OCI-LY7 (cell line): Measurements from ENCODE around the gene PLEKHJ1. TPM values are rescaled to one million over a fixed set of nuclear protein-coding genes. Genes with fewer than 3 reads are reported as not detected.

Experiments used
- BruUV-seq: library from RNA; stranded (reverse); fragments of 400-500 nt; replicated peaks from 2 replicates; lab custom pipeline; 2021; lab: Mats Ljungman, UMichigan
- CTCF ChIA-PET: fragments of 300-600 bp; sonication (Branson Sonifier 250); formaldehyde crosslinking; loops from one replicate; lab custom pipeline; 2022; ENCODE audit warnings: antibody characterized with exemption; ENCODE audit not compliant: unreplicated experiment; lab: Charles Lee
- POLR2A ChIA-PET: fragments of 300-600 bp; sonication (Branson Sonifier 250); formaldehyde crosslinking; loops from one replicate; lab custom pipeline; 2022; ENCODE audit warnings: antibody characterized with exemption; lab: Charles Lee
- DNase-seq: peaks from one replicate; pipeline ENCODE4 v3.0.0-alpha.2; 2015; ENCODE audit warnings: low spot score
- H2AFZ ChIP-seq: fragments of 200-600 bp; sonication (generic), shearing (Covaris generic); 2 replicates; pipeline ENCODE4 v1.6.1; 2014; ENCODE audit warnings: mild to moderate bottlenecking, antibody characterized with exemption, low read length, moderate library complexity
- H3K27ac ChIP-seq: fragments of 200-600 bp; sonication (generic); 2 replicates; pipeline ENCODE4 v1.5.1; 2014; ENCODE audit warnings: mixed run types, low read depth, mild to moderate bottlenecking, moderate library complexity, low read length, inconsistent platforms; ENCODE audit not compliant: poor library complexity, severe bottlenecking
- H3K36me3 ChIP-seq: fragments of 200-600 bp; sonication (generic); 2 replicates; pipeline ENCODE4 v1.6.1; 2014; ENCODE audit warnings: mild to moderate bottlenecking, antibody characterized with exemption, low read length, moderate library complexity, mixed read lengths; ENCODE audit not compliant: insufficient read depth
- H3K4me1 ChIP-seq: fragments of 200-600 bp; sonication (generic); 2 replicates; pipeline ENCODE4 v1.5.1; 2014; ENCODE audit warnings: mild to moderate bottlenecking, low read length; ENCODE audit not compliant: insufficient read depth, poor library complexity, severe bottlenecking
- H3K4me2 ChIP-seq: fragments of 200-600 bp; sonication (generic); 2 replicates; pipeline ENCODE4 v1.6.1; 2014; ENCODE audit warnings: mild to moderate bottlenecking, low read length
- H3K4me3 ChIP-seq: fragments of 200-600 bp; sonication (generic); 2 replicates; pipeline ENCODE4 v1.5.1; 2014; ENCODE audit warnings: mild to moderate bottlenecking, low read depth, low read length; ENCODE audit not compliant: poor library complexity, severe bottlenecking
- H3K79me2 ChIP-seq: fragments of 200-600 bp; sonication (generic); 2 replicates; pipeline ENCODE4 v1.6.1; 2016; ENCODE audit warnings: low read depth, mild to moderate bottlenecking, low read length, moderate library complexity, mixed read lengths; ENCODE audit not compliant: insufficient read depth
- H3K9me2 ChIP-seq: fragments of 200-600 bp; sonication (generic); 2 replicates; pipeline ENCODE4 v1.6.1; 2016; ENCODE audit warnings: mild to moderate bottlenecking, low read length, mixed read lengths; ENCODE audit not compliant: insufficient read depth
- H3K9me3 ChIP-seq: fragments of 200-600 bp; sonication (generic); 2 replicates; pipeline ENCODE4 v1.6.1; 2014; ENCODE audit warnings: mild to moderate bottlenecking, mixed run types, low read length, mixed read lengths
- H4K20me1 ChIP-seq: fragments of 200-600 bp; sonication (generic); 2 replicates; pipeline ENCODE4 v1.6.1; 2014; ENCODE audit warnings: mild to moderate bottlenecking, antibody characterized with exemption, low read length, moderate library complexity, mixed read lengths; ENCODE audit not compliant: insufficient read depth
- CTCF ChIP-seq: fragments of 200-600 bp; sonication (generic); conservative IDR thresholded peaks from 2 replicates; pipeline ENCODE4 v1.5.1; 2014; ENCODE audit warnings: mild to moderate bottlenecking, antibody characterized with exemption, low read length, moderate library complexity, mixed read lengths
- EZH2phosphoT487 ChIP-seq: fragments of 200-600 bp; sonication (generic); IDR thresholded peaks from 2 replicates; pipeline ENCODE4 v1.6.1; 2018; ENCODE audit warnings: low read depth, borderline replicate concordance, mild to moderate bottlenecking, mixed run types, antibody characterized with exemption, low read length, moderate library complexity, mixed read lengths
- intact Hi-C: fragments of 100-400 bp; cut with micrococcal nuclease; formaldehyde crosslinking; loops from one replicate; pipeline ENCODE4 v1.10.0; 2022; ENCODE audit not compliant: unreplicated experiment
- total RNA-seq, 2 experiments: library from RNA; depleted of rRNA in 1 of 2; stranded (reverse); fragments of >200 nt in 1 of 2; shearing (Covaris generic) in 1 of 2; gene quantifications; 2 replicates each; pipeline ENCODE4 v1.2.3, GENCODE V29; 2014 to 2022

The PLEKHJ1 gene
- total RNA-seq, 2 experiments from 2014 or later = 129 to 205 TPM

- H4K20me1 ChIP-seq = no peaks in the 10 kb centered on the region
- no peak overlapping the region for H2AFZ ChIP-seq
- no TSS peak for BruUV-seq
- no peak for DNase-seq
- H3K9me3 ChIP-seq = no peaks in the 10 kb centered on the region
- intact Hi-C loops = no loop called here
- peaks cover 59% of the 10 kb centered on the region for H3K36me3 ChIP-seq
- H3K9me2 ChIP-seq = no peaks in the 10 kb centered on the region
- TF ChIP-seq EZH2phosphoT487 = no peak
- no peak for TF ChIP-seq CTCF
- CTCF ChIA-PET = no interaction called here
- peak overlapping the region; percentile 62 for H3K4me2 ChIP-seq
- H3K4me1 ChIP-seq = peaks cover 53% of the 10 kb centered on the region
- POLR2A ChIA-PET = no interaction called here
- H3K27ac ChIP-seq = peak overlapping the region; percentile 78
- peak overlapping the region; percentile 6 for H3K4me3 ChIP-seq
- H3K79me2 ChIP-seq = no peaks in the 10 kb centered on the region
Observed at GRCh38 chr19:2223391-2223790, 12.7 kb downstream of the PLEKHJ1 start.

GRCh38 chr19:2221918-2222317 lies 14.2 kb downstream of the PLEKHJ1 start:
- no peak overlapping the region for H3K4me2 ChIP-seq
- no peak overlapping the region for H2AFZ ChIP-seq
- no peak overlapping the region for H3K4me3 ChIP-seq
- no TSS peak for BruUV-seq
- TF ChIP-seq EZH2phosphoT487 = no peak
- TF ChIP-seq CTCF = peak; percentile 57; the same call in 1 of the 2 replicates
- peaks cover 39% of the 10 kb centered on the region for H3K4me1 ChIP-seq
- POLR2A ChIA-PET = no interaction called here
- no peaks in the 10 kb centered on the region for H3K79me2 ChIP-seq
- no peaks in the 10 kb centered on the region for H4K20me1 ChIP-seq
- peaks cover 68% of the 10 kb centered on the region for H3K36me3 ChIP-seq
- H3K9me3 ChIP-seq = no peaks in the 10 kb centered on the region
- intact Hi-C loops = no loop called here
- no peak for DNase-seq
- CTCF ChIA-PET = no interaction called here
- H3K9me2 ChIP-seq = no peaks in the 10 kb centered on the region
- no peak overlapping the region for H3K27ac ChIP-seq

- CTCF ChIA-PET = no interaction called here
- BruUV-seq = no TSS peak
- peaks cover 36% of the 10 kb centered on the region for H3K4me1 ChIP-seq
- no peak for DNase-seq
- H2AFZ ChIP-seq = no peak overlapping the region
- intact Hi-C loops = no loop called here
- no peak overlapping the region for H3K27ac ChIP-seq
- no peaks in the 10 kb centered on the region for H3K9me3 ChIP-seq
- H3K4me2 ChIP-seq = no peak overlapping the region
- no peaks in the 10 kb centered on the region for H4K20me1 ChIP-seq
- H3K4me3 ChIP-seq = no peak overlapping the region
- H3K36me3 ChIP-seq = peaks cover 68% of the 10 kb centered on the region
- H3K79me2 ChIP-seq = no peaks in the 10 kb centered on the region
- H3K9me2 ChIP-seq = no peaks in the 10 kb centered on the region
- POLR2A ChIA-PET = no interaction called here
- TF ChIP-seq EZH2phosphoT487 = no peak
- TF ChIP-seq CTCF = no peak
Observed at GRCh38 chr19:2221250-2221831, 14.8 kb downstream of the PLEKHJ1 start.
